ENCODE data around the gene MID1. TPM values are rescaled to one million over a fixed set of nuclear protein-coding genes. Genes with fewer than 3 reads are reported as not detected.

The MID1 gene
- total RNA-seq, 2 donors from 2014 or later: 22.2 to 36.5 TPM

DNA sequence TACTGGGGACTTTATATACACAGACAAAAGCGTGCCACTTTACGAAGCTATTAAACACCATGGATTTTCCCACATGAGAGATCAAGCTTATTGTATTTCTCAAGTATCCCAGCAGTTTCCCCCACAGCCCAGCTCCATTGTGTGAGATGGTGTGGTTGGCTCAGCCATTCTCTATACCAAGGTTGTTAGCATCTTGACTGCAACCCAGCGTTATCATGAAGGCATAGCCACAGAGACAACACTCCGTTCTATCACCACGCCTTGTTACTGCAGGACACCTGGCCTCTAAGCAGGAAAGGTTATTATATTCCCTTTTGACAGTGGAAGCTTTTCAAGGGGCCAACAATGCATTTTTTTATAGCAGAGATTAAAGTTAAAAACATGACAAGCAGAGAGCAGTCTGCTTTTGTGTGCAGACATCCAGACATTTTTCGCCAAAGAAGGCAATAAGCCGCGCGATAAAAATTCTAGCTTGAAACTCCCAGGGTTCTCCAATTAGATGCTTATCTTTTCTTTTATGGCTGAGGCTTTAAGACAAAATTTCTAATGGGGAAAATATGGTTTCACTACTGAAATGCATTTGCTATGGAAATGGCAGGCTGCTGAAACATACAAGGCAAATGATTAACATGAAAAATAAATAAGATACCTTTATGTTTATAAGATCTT, 206.1 kb downstream of the MID1 start:
- DNase-seq (ENCODE audit: low spot score): no peak
- intact Hi-C loops (cut with DNase I): no loop called here

DNA sequence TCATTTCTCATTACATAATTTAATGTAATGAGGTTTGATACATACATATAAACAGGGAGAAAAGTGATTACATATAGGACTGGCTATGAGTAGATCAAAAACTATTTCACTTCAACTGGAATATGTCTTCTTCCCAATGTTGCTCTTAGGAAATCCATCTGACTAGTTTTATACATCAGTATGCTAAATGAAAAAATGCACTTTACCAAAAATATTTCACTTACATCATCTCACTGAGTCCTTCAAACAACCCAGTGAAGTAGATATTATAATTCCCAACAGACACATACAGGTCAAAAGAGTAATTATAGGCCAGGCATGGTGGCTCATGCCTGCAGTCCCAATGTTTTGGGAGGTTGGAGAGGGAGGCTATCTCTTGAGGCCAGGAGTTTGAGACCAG, 215.9 kb downstream of the MID1 start:
- no peak for DNase-seq (ENCODE audit: low spot score)

GRCh38 chrX:10401239-10401638, 219.1 kb downstream of the MID1 start:
- no peak for DNase-seq (ENCODE audit: low spot score)
- intact Hi-C loops (cut with DNase I): no loop called here

More for the DNA sequence above, 215.9 kb downstream of the MID1 start:
- intact Hi-C loops (cut with DNase I): no loop called here

GRCh38 chrX:10399043-10399741, 221.2 kb downstream of the MID1 start:
- DNase-seq (ENCODE audit: low spot score): no peak
- intact Hi-C loops (cut with DNase I): no loop called here

- intact Hi-C loops (cut with DNase I): no loop called here
Measured at GRCh38 chrX:10398215-10398614, 222.2 kb downstream of the MID1 start.

DNA sequence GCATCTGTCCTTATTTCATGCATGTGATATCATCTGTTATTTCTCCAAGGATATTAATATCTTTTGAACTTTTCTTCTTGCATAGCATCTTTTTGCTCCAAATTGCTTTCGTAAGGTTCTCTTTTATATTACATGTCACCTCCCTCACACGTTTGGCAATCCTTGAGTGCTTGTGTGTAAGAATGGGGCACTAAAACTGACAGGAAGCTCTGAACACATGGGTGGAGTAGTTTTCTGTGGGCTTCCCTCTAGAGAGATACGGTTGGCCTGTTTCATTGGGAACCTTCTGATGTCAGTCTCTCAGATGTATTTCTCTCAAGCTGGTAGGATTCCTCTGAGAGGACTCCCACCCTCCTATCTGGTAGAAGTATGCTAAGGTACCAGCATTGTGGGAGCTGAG, 223.0 kb downstream of the MID1 start:
- intact Hi-C loops (cut with DNase I): no loop called here

More at GRCh38 chrX:10398215-10398614, 222.2 kb downstream of the MID1 start:
- no peak for DNase-seq (ENCODE audit: low spot score)

DNA sequence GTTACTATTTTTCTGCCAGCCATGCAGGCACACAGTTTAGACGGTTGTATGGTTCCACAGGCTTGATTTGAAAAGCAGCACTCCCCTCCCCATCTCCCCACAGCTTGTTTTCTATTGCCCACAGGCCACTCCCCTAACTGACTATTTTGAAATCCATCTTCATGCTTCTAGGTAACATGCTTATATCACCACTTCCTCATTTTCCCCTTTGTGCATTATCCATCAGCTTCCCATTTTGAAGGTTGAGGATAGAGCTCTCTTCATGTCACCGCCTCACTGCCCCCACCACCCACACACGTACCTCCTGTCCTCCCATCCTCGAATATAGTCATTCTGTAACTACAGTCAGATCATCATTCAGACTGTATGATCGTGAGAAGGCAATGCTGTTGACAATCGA, 224.7 kb downstream of the MID1 start:
- DNase-seq (ENCODE audit: low spot score): no peak
- intact Hi-C loops (cut with DNase I): no loop called here

More for the DNA sequence above, 223.0 kb downstream of the MID1 start:
- DNase-seq (ENCODE audit: low spot score): no peak

Measured in posterior vena cava (tissue), 2 donors.